Fibroblast of skin of abdomen (primary cell): ENCODE results near the gene SENP2.
A peak's percentile ranks its signal among the peaks of the same experiment; 100 is the strongest.
"Not testable (repeated sequence)": the region's sequence is repeated elsewhere in the genome, so short reads cannot be mapped to it uniquely, and the experiment has no call there.

ENCODE experiments used
- DNase-seq: peaks from one replicate; pipeline ENCODE4 v3.0.0-alpha.2; 2013

The SENP2 gene

DNA sequence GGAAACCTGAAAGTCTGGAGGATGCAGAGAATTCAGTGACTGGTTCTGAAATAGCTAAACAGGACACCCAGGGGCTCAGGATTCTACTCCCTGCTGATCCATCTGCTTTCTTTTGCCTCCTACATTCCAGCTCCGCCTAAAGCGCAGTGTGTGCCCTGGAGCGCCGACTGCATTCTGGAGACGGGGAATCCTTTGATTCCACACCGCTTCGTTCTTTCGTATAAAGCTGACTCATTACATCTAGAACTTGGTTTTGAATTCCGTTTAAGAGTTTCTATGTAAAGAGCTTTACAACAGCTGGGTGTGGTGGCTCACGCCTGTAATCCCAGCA, 61.8 kb downstream of the SENP2 start:
- DNase-seq, result no peak

DNA sequence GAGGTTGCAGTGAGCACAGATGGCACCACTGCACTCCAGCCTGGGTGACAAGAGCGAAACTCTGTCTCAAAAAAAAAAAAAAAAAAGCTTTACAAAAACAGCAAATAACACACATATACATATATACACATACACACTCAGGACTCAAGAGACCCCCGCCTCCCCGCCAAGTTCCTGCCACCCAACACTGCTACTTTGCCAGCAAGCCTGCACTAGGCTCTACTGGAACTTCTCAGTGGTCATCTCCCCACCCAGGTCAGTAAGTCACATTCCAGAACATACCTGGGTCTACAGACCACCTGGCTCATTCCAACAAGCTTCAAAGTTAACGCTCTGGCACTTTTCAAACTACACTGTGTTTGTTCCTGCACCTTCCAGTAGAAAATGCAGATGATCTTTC, 62.3 kb downstream of the SENP2 start:
- DNase-seq, result no peak

- no peak for DNase-seq
Observed at GRCh38 chr3:185649414-185649813, 63.3 kb downstream of the SENP2 start.

DNA sequence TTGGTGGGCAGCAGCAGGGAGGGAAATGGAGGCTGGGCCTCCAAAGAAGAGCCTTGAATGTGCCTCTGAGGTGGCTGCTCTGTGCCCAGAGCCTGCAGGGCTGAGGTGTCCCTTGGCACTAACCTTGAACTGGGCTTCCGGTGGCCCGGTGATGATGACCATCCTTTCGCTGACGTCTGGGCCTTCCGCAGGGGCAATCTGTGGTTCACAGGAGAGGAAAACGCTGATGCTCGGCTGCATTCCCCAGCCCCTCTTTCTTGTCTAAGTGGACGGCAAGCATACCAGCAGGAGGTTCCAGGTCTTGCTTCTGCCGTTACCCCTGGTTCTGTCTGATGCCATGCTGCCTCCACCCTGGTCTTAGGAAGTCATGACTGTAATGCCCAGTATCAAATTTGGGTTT, 65.9 kb downstream of the SENP2 start:
- no peak for DNase-seq

GRCh38 chr3:185653949-185654757, 68.1 kb downstream of the SENP2 start:
- DNase-seq, result no peak

GRCh38 chr3:185654758-185655145, 68.7 kb downstream of the SENP2 start:
- no peak for DNase-seq

DNA sequence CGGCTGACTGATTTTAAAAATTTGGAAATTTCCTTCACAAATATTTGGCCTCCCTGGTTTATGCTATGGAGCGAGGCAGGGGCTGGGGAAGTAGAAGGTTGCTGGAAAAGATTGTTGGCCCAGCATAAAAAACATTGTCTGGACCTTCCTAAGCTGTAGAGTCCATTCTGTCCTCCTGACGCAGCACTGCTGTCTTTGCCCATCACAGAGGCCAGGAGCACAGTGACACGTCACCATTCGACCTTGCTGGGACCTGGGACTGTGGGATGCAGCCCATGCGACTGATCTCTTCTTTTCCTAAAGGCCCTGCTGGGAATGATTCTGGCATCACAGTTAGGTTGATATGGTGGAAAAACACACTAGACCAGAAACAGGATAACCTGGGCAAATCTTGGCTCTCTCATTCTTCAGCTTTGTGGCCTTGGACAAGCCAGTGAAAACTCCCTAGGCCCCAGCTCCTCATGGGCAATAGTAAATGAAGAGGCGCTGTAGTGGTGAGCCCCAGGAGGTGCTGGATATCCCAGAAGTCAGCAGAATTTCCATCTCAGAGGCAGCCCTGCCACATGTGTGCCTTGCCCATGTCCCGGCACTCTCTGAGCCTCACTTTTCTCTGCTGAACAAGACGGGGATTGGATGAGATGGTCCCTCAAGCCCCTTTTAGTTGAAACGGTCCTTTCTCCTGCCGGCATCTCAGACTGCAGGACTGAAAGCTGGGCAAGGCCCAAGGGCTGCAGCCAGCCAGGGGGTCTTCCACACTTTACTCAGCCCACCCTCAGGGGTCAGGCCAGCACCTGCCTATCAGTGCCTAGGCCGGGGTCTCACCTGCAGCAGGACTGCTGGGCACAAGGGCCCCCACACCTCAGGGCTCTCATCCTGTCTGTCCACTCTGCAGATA, 69.6 kb downstream of the SENP2 start:
- no peak for DNase-seq

DNA sequence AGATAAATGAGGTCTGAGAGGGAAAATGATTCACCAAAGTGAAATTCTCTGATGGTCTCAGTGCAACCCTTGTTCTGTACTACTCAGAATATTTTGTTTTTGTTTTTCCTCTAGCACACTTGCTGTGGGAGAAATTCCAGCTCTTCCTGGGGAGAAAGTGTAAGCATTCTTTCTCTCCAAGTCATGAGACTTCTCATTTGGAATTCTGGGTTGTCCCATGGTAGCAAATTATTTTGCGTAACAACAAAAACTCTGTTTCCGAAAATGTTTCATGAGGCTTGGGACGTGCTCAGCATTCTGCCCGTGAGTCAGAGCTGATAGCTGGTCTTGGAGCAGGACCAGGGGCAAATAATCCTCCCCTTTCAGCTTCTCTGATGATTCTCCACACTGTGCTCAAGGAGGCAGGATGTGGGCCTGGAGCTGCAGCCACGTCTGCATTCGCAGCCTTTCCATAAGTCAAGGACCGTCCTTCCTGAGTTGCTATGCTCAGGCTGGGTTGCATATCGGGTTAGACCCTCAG, 70.3 kb downstream of the SENP2 start:
- DNase-seq, result peak; percentile 99

DNA sequence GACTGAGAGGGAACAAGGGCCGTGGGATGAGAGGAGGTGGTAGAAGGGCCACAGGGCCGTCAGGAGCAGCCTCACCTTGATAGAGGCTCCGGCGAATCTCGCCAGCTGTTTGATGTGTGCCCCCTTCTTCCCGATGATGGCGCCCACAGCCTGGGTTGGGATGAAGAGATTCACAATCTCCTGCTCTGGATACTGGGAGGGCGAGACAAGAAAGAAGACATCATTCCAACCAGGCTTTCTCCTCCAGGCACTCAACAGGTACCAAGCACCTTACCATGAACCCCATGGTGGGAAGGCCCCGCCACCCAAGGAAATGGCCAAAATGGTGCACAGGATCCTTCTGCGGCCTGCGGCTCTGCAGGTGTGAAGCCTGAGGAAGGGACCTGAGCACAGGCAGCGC, 71.1 kb downstream of the SENP2 start:
- DNase-seq, result no peak

GRCh38 chr3:185657691-185658503, 71.8 kb downstream of the SENP2 start:
- DNase-seq, result no peak

GRCh38 chr3:185658504-185658912, 72.4 kb downstream of the SENP2 start:
- peak; percentile 99 for DNase-seq

DNA sequence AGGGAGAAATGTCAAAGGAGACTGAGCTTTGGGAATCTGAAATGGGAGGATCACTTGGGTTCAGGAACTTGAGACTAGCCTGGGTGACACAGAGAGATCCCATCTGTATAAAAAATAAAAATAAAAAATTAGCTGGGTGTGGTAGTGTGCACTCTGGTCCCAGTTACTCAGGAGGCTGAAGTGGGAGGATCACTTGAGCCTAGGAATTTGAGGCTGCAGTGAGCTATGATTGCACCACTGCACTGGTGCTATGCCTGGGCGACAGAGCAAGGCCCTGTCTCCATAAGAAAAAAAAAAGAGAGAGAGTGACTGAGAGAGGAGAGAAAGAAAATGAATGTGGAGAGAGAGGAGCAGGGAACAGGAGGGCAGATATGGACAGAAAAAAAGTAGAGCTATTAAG, 72.8 kb downstream of the SENP2 start:
- DNase-seq, result no peak

DNA sequence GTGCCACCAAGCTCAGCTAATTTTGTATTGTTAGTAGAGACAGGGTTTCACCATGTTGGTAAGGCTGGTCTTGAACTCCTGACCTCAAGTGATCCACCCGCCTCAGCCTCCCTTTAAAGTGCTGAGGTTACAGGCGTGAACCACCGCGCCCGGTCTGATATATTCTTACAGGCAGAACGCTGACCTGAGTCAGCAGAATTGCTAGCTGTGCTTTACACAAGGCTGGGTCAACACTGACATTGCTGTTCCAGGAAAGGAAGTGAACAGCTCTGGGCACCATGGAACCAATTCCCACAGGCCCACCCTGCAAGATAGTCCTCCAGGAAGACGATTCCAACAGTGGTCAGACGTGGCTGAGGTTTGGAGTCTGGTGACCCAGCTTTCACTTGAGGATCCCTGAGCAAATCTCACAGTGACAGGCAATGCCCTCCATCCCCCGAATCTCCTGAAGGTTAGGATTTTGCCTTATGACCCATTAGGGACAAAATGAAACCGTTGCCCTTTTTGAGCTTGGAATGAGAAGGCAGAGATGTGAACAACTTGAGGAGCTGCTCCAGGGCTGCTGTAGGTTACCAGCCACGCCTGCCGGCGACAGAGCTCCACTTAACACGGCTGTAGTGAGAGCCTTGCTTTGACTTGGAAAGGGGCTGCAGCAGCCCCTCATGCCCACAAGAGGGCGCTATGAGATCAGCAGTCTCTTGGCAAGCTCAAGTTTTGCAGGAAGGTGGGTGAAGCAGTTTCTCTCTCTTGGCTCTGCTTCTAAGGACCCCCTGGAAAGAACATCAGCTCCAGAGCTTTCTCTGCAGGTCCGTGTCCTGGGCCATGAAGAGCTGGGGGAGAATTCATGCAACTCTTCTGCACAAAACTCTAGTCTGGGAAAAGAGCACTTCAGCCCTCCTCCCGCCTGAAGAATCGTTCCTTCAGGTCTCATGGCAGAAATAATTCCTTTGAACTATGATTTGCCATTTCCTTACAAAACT, 74.1 kb downstream of the SENP2 start:
- peak; percentile 81 for DNase-seq

GRCh38 chr3:185661296-185661695, 75.2 kb downstream of the SENP2 start:
- DNase-seq, result not testable (repeated sequence)

GRCh38 chr3:185661772-185662171, 75.7 kb downstream of the SENP2 start:
- no peak for DNase-seq

GRCh38 chr3:185663929-185664328, 77.8 kb downstream of the SENP2 start:
- DNase-seq, result no peak

GRCh38 chr3:185667574-185667973, 81.5 kb downstream of the SENP2 start:
- DNase-seq, result no peak

GRCh38 chr3:185677146-185677829, 91.2 kb downstream of the SENP2 start:
- DNase-seq, result peak; percentile 71

GRCh38 chr3:185678027-185678426, 91.9 kb downstream of the SENP2 start:
- DNase-seq, result no peak

- DNase-seq, result peak; percentile 79
Observed at GRCh38 chr3:185680231-185680630, 94.1 kb downstream of the SENP2 start.
